ENCODE results near the gene MLEC.

MLEC gene

GRCh38 chr12:120703311-120703942 lies 16.5 kb downstream of the MLEC start:
- TF ChIP-seq GABPA (IDR thresholded peaks at IDR 0.05; ENCODE audit: low read depth): no peak
- no peak for TF ChIP-seq CTCF (IDR thresholded peaks at IDR 0.05; ENCODE audit: insufficient read depth, low read length)
- TF ChIP-seq POLR2AphosphoS5 (IDR thresholded peaks at IDR 0.05; ENCODE audit: low read depth): no peak
- TF ChIP-seq REST (IDR thresholded peaks at IDR 0.05; ENCODE audit: insufficient replicate concordance, low read depth): no peak
- TF ChIP-seq SPI1 (IDR thresholded peaks at IDR 0.05; ENCODE audit: borderline replicate concordance, low read depth): no peak
- no peaks in the 10 kb centered on the region for H3K27me3 ChIP-seq (ENCODE audit: insufficient read depth, poor library complexity, severe bottlenecking)
- no peak for DNase-seq (ENCODE audit: low read depth in 1 of 2, low spot score in 1 of 2)
- H3K27ac ChIP-seq (replicated peaks): no peak overlapping the region
- H3K4me3 ChIP-seq (replicated peaks; ENCODE audit: insufficient read depth, low read length): no peak overlapping the region

- no peak for DNase-seq (ENCODE audit: low read depth in 1 of 2, low spot score in 1 of 2)
- TF ChIP-seq POLR2AphosphoS5 (IDR thresholded peaks at IDR 0.05; ENCODE audit: low read depth) (no peak), GABPA (IDR thresholded peaks at IDR 0.05; ENCODE audit: low read depth) (no peak), SPI1 (IDR thresholded peaks at IDR 0.05; ENCODE audit: borderline replicate concordance, low read depth) (no peak), CTCF (IDR thresholded peaks at IDR 0.05; ENCODE audit: insufficient read depth, low read length) (no peak), REST (IDR thresholded peaks at IDR 0.05; ENCODE audit: insufficient replicate concordance, low read depth) (no peak)
- Histone ChIP-seq H3K27me3 (ENCODE audit: insufficient read depth, poor library complexity, severe bottlenecking) (no peaks in the 10 kb centered on the region), H3K4me3 (replicated peaks; ENCODE audit: insufficient read depth, low read length) (no peak overlapping the region), H3K27ac (replicated peaks) (no peak overlapping the region)
Measured at GRCh38 chr12:120705618-120706017, 18.7 kb downstream of the MLEC start.

- H3K27me3 ChIP-seq (ENCODE audit: insufficient read depth, poor library complexity, severe bottlenecking): no peaks in the 10 kb centered on the region
- H3K4me3 ChIP-seq (replicated peaks; ENCODE audit: insufficient read depth, low read length): no peak overlapping the region
- no peak overlapping the region for H3K27ac ChIP-seq (replicated peaks)
- no peak for TF ChIP-seq SPI1 (IDR thresholded peaks at IDR 0.05; ENCODE audit: borderline replicate concordance, low read depth)
- TF ChIP-seq CTCF (IDR thresholded peaks at IDR 0.05; ENCODE audit: insufficient read depth, low read length): no peak
- TF ChIP-seq POLR2AphosphoS5 (IDR thresholded peaks at IDR 0.05; ENCODE audit: low read depth): no peak
- no peak for TF ChIP-seq REST (IDR thresholded peaks at IDR 0.05; ENCODE audit: insufficient replicate concordance, low read depth)
- TF ChIP-seq GABPA (IDR thresholded peaks at IDR 0.05; ENCODE audit: low read depth): no peak
- no peak for DNase-seq (ENCODE audit: low read depth in 1 of 2, low spot score in 1 of 2)
Measured at GRCh38 chr12:120706029-120706428, 19.1 kb downstream of the MLEC start.
